NCI-H446 treated with DMSO at 0.1 percent for 48 hours (cell line): ENCODE measurements around the gene ZNF718.
"Not testable (repeated sequence)": the region's sequence is repeated elsewhere in the genome, so short reads cannot be mapped to it uniquely, and the experiment has no call there.

Source experiments
- DNase-seq: peaks from one replicate; lab custom pipeline; 2025; lab: John Stamatoyannopoulos, UW

Gene ZNF718

GRCh38 chr4:161496-162284 is 37.4 kb downstream of the ZNF718 start:
- no peak for DNase-seq

DNA sequence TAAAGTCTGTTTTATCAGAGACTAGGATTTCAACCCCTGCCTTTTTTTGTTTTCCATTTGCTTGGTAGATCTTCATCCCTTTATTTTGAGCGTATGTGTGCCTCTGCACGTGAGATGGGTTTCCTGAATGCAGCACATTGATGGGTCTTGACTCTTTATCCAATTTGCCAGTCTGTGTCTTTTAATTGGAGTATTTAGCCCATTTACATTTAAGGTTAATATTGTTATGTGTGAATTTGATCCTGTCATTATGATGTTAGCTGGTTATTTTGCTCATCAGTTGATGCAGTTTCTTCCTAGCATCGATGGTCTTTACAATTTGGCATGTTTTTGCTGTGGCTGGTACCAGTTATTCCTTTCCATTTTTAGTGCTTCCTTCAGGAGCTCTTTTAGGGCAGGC is 45.3 kb downstream of the ZNF718 start:
- DNase-seq: not testable (repeated sequence)

GRCh38 chr4:171318-171717 is 47.0 kb downstream of the ZNF718 start:
- not testable (repeated sequence) for DNase-seq

DNA sequence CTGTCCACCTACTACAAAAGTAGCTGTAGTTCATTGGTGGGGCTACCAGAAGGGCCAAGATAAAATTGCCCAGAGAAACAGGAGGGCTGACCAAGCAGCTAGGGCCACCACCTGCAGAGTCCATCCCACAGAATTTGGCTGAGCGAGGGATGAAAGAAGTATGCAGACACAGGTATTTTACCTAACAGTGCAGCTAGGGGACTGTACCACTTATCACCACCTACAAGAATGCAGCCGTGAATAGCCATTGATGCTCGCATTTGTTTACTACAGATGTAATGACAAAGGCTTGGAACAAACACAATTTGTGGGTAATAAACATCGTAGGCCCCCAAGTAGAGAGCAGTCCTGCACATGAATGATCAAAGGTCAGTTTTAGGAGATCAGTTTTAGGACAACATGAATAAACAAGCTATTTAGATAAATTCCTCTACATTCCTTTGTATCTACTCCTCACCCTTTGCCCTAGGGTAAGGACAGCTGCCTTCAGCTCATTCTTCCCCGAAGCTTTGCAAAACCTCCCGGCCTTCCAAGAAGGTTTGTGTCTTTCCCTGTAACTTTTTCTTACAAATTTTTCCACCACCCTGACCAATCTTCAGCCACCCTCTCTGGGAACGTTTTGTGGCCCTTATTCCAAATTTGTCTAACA is 49.5 kb downstream of the ZNF718 start:
- DNase-seq: no peak

- no peak for DNase-seq
These were observed 51.7 kb downstream of the ZNF718 start for GRCh38 chr4:175986-176385.

DNA sequence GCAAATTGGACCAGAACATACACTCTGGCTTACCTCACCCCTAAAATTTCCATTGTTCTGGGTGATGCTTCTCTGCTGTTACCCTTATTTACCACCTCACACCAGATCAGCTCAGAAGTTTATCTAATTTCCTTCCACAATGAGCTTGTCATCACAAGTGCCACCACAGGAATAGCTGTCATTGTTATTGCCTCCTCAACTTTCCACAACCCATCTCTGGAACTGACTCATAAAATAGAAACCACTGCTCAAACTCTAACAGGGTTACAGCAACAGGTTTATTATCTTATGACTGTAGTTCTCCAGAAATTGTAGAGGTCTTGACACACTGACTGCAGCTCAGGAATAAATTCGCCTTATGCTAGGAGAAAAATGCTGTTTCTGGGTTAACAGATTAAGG is 52.7 kb downstream of the ZNF718 start:
- no peak for DNase-seq

DNA sequence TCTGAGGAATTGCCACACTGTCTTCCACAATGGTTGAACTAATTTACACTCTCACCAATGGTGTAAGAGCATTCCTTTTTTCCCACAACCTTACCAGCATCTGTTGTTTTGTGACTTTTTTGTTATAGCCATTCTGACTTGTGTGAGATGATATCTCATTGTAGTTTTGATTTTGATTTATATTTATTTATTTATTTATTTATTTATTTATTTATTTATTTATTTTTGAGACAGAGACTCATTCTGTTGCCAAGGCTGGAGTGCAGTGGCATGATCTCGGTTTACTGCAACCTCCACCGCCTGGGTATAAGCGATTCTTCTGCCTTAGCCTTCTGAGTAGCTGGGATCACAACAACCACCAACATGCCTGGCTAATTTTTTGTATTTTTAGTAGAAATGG is 57.9 kb downstream of the ZNF718 start:
- DNase-seq: not testable (repeated sequence)

GRCh38 chr4:188091-188490 is 63.8 kb downstream of the ZNF718 start:
- no peak for DNase-seq

DNA sequence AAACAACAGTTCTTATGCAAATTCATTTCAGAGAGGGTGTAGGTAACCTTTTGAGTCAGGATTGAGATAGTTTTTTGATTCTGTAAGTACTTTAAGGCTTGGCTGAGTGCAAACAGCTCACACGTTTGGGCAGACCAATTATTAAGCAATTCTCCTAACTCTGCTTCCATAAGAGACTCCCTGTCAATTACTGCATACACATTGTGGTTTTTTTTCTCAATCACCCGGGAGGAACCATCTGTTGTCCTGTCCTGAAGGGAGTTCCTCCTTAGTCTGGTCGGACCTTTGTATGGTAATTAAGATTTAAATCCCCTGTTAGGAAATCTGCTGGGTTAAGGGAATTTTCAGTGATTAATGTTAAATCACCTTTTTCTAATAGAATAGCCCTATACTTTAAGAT is 70.9 kb downstream of the ZNF718 start:
- not testable (repeated sequence) for DNase-seq

GRCh38 chr4:200936-201335 is 76.6 kb downstream of the ZNF718 start:
- DNase-seq: no peak

DNA sequence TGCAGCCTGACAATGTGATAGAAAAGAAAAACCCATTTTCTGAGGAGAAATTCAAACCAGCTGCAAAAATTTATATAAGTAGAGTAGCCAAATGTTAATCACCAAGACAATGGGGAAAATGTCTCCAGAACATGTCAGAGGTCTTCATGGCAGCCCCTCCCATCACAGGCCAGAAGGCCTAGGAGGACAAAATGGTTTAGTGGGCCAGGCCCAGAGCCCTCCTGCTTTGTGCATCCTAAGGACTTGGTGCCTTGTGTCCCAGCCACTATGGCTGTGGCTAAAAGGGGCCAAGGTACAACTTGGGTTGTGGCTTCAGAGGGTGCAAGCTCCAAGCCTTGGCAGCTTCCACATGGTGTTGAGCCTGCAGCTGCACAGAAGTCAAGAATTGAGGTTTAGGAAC is 78.5 kb downstream of the ZNF718 start:
- not testable (repeated sequence) for DNase-seq

GRCh38 chr4:205097-205756 is 80.9 kb downstream of the ZNF718 start:
- no peak for DNase-seq

DNA sequence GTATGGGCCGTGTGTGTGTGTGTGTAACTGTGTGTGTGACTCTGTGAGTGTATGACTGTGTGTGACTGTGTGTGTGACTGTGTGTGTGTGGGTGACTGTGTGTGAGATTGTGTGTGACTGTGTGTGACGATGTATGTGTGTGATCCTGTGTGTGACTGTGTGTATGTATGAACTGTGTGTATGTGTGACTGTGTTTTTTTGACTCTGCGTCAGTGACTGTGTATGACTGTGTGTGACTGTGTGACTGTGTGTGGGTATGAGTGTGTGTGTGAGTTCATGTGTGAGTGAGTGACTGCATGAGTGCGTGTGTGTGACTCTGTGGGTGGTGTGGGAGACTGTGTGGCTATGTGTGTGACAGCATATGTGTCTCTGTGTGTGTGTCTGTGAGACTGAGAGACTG is 81.8 kb downstream of the ZNF718 start:
- DNase-seq: no peak

GRCh38 chr4:208416-209096 is 84.3 kb downstream of the ZNF718 start:
- not testable (repeated sequence) for DNase-seq

- DNase-seq: no peak
These were observed 86.8 kb downstream of the ZNF718 start for GRCh38 chr4:211033-211511.

GRCh38 chr4:212438-213188 is 88.3 kb downstream of the ZNF718 start:
- no peak for DNase-seq

DNA sequence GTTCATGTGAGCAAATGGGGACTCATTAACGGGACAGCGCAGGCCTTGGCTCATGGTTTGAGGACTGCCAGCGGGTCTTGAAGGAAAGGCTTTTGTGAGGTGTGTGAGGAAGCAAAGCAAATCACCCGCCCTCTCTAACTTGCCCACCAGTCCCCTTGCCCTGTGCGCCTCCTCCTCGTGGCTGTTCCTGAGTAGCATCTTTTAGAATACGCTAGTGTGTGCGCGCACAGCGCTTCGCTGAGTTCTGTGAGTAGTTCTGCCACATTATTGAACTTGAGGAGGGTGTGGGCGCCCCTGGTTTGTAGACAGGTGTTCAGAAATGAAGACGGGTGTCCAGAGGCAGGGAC is 88.9 kb downstream of the ZNF718 start:
- not testable (repeated sequence) for DNase-seq
